Measurements from ENCODE around the gene AKR1E2. TPM values are rescaled to one million over a fixed set of nuclear protein-coding genes. Genes with fewer than 3 reads are reported as not detected.

AKR1E2 gene
- total RNA-seq, 3 donors from 2014 or later (not counting 1 experiment from before 2014, with no cell fraction given): 0.56 to 4.0 (median 3.7) TPM

DNA sequence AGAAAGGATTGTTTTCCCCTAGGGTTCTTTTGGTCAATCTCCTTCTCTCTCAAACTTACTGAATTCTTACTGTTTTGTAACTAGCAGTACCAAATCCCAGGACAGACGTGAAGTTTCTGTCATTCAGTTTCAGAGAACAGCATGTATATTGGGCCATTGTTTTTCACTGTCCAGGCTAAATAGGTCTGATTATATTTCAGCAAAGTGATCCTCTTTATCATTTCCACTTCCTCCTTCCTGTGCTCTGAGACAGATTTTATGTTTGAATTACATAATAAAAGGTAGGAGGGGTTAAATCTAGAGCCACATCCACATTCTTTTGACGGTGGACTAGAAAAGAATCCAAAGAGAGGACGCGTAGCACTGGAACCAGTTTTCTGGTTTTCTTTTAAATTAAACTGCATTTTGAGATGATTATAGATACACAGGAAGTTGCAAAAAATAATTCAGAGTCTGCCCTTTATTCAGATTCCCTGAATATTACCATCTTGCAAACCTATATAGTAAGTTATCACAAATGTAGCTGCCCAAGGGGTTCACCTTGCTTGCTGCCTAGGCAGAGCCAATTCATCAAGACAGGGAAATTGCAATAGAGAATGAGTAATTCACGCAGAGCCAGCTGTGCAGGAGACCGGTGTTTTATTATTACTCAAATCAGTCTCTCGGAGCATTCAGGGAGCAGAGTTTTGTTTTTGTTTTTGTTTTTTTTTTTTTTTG lies 40.1 kb downstream of the AKR1E2 start:
- no peak overlapping the region for H3K4me3 ChIP-seq (ENCODE audit: low read length)
- no peaks in the 10 kb centered on the region for H3K27me3 ChIP-seq (ENCODE audit: control insufficient read depth, insufficient read depth, low read length)
- no peak overlapping the region for H3K27ac Mint-ChIP-seq
- no peak overlapping the region for H3K4me3 Mint-ChIP-seq
- intact Hi-C loops (cut with micrococcal nuclease): no loop called here
- WGBS (ENCODE audit: insufficient coverage): 81% methylated on average over 7 of the region's 7 CpGs
- H3K36me3 Mint-ChIP-seq: no peaks in the 10 kb centered on the region
- H3K27ac ChIP-seq (ENCODE audit: low read length): no peak overlapping the region
- ATAC-seq (no peak), DNase-seq (no peak)
- H3K4me1 Mint-ChIP-seq: no peaks in the 10 kb centered on the region
- H3K9me3 Mint-ChIP-seq: no peaks in the 10 kb centered on the region
- no peaks in the 10 kb centered on the region for H3K9me3 ChIP-seq (ENCODE audit: control insufficient read depth, insufficient read depth, low read length)
- H3K27me3 Mint-ChIP-seq (ENCODE audit: low read depth in 2 of 2): peaks cover 20 to 23% of the 10 kb centered on the region in 2 donors
- H3K4me1 ChIP-seq (ENCODE audit: control insufficient read depth, insufficient read depth, low read length): no peaks in the 10 kb centered on the region
- TF ChIP-seq, protein P1, sequence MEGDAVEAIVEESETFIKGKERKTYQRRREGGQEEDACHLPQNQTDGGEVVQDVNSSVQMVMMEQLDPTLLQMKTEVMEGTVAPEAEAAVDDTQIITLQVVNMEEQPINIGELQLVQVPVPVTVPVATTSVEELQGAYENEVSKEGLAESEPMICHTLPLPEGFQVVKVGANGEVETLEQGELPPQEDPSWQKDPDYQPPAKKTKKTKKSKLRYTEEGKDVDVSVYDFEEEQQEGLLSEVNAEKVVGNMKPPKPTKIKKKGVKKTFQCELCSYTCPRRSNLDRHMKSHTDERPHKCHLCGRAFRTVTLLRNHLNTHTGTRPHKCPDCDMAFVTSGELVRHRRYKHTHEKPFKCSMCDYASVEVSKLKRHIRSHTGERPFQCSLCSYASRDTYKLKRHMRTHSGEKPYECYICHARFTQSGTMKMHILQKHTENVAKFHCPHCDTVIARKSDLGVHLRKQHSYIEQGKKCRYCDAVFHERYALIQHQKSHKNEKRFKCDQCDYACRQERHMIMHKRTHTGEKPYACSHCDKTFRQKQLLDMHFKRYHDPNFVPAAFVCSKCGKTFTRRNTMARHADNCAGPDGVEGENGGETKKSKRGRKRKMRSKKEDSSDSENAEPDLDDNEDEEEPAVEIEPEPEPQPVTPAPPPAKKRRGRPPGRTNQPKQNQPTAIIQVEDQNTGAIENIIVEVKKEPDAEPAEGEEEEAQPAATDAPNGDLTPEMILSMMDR (IDR thresholded peaks at IDR 0.05): no peak
- no peaks in the 10 kb centered on the region for H3K36me3 ChIP-seq (ENCODE audit: control insufficient read depth, insufficient read depth, low read length)

DNA sequence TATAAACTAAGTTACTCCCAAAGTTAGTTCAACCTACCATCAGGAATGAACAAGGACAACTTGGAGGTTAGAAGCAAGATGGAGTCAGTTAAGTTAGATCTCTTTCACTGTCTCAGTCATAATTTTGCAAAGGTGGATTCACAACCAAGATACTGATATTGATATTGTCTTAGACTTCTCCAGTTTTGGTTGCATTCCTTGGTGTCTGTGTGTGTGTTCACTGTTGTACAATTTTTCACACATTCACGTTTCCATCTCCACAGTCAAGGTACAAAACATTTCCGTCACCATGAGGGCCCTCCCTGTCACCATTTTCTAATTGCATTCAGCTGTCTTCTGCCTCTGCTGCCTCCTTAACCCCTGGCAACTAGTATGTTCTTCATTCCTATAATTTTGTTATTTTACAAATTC lies 41.1 kb downstream of the AKR1E2 start:
- 31% methylated on average over 2 of the region's 2 CpGs for WGBS (ENCODE audit: insufficient coverage)
- Histone ChIP-seq H3K36me3 (ENCODE audit: control insufficient read depth, insufficient read depth, low read length) (no peaks in the 10 kb centered on the region), H3K27me3 (ENCODE audit: control insufficient read depth, insufficient read depth, low read length) (no peaks in the 10 kb centered on the region), H3K4me1 (ENCODE audit: control insufficient read depth, insufficient read depth, low read length) (no peaks in the 10 kb centered on the region), H3K27ac (ENCODE audit: low read length) (no peak overlapping the region), H3K4me3 (ENCODE audit: low read length) (no peak overlapping the region), H3K9me3 (ENCODE audit: control insufficient read depth, insufficient read depth, low read length) (no peaks in the 10 kb centered on the region)
- TF ChIP-seq, protein P1 (IDR thresholded peaks at IDR 0.05): no peak
- DNase-seq (no peak), ATAC-seq (no peak)
- no peaks in the 10 kb centered on the region for H3K36me3 Mint-ChIP-seq
- H3K27me3 Mint-ChIP-seq (ENCODE audit: low read depth in 2 of 2): peaks cover 20 to 24% of the 10 kb centered on the region in 2 donors
- H3K4me1 Mint-ChIP-seq: no peaks in the 10 kb centered on the region
- intact Hi-C loops (cut with micrococcal nuclease): no loop called here
- H3K4me3 Mint-ChIP-seq: no peak overlapping the region
- no peaks in the 10 kb centered on the region for H3K9me3 Mint-ChIP-seq
- H3K27ac Mint-ChIP-seq: no peak overlapping the region

- TF ChIP-seq, protein P1 (IDR thresholded peaks at IDR 0.05): no peak
- peaks cover 17 to 24% of the 10 kb centered on the region in 2 donors for H3K27me3 Mint-ChIP-seq (ENCODE audit: low read depth in 2 of 2)
- Histone ChIP-seq H3K27ac (ENCODE audit: low read length) (no peak overlapping the region), H3K9me3 (ENCODE audit: control insufficient read depth, insufficient read depth, low read length) (no peaks in the 10 kb centered on the region), H3K36me3 (ENCODE audit: control insufficient read depth, insufficient read depth, low read length) (no peaks in the 10 kb centered on the region), H3K4me1 (ENCODE audit: control insufficient read depth, insufficient read depth, low read length) (no peaks in the 10 kb centered on the region), H3K4me3 (ENCODE audit: low read length) (no peak overlapping the region), H3K27me3 (ENCODE audit: control insufficient read depth, insufficient read depth, low read length) (no peaks in the 10 kb centered on the region)
- no peak overlapping the region for H3K27ac Mint-ChIP-seq
- no peaks in the 10 kb centered on the region for H3K4me1 Mint-ChIP-seq
- WGBS (ENCODE audit: insufficient coverage): 64% methylated on average over 9 of the region's 9 CpGs
- no peak overlapping the region for H3K4me3 Mint-ChIP-seq
- ATAC-seq (no peak), DNase-seq (no peak)
- no peaks in the 10 kb centered on the region for H3K36me3 Mint-ChIP-seq
- no peaks in the 10 kb centered on the region for H3K9me3 Mint-ChIP-seq
- intact Hi-C loops (cut with micrococcal nuclease): no loop called here
These were observed 41.7 kb downstream of the AKR1E2 start for GRCh38 chr10:4867520-4868356.
